Eye (tissue), 1 donor: ENCODE results near the gene SLCO2A1.

Experiments used
- DNase-seq: peaks from one replicate; pipeline ENCODE4 v3.0.0-alpha.2; 2015

Gene SLCO2A1

DNA sequence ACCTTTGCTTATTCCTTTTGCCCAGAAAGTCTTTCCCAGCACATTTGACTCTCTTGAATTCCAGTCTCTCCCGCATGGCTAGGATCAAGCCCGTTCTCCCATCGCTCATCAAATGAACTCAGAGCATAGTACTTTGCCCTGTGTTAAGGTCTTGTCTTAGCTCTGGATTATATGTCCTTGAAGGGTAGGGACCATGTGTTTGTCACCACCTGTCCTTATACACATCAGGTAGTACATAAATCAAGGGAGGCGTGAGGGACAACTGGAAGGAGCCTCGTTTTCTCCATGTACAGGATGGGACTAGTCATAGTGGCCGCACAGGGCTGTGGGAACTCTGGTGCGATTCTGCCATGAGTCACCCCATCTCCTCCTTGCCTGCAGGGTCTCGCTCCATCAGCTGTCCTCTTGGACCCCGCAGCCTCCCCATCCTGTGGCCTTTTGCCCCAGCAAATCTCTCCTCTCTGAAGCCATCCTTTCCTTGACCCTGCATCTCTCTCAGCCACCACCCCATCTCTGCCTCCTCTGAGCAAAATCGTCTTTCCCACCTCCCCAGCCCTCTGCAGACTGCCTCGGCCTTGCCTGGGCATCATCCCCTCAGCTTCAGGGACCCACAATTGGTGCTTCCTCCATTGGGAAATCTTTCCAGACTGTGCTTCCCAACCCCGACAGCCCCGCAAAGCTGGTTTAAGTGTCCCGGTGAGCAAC lies 100.7 kb downstream of the SLCO2A1 start:
- no peak for DNase-seq

DNA sequence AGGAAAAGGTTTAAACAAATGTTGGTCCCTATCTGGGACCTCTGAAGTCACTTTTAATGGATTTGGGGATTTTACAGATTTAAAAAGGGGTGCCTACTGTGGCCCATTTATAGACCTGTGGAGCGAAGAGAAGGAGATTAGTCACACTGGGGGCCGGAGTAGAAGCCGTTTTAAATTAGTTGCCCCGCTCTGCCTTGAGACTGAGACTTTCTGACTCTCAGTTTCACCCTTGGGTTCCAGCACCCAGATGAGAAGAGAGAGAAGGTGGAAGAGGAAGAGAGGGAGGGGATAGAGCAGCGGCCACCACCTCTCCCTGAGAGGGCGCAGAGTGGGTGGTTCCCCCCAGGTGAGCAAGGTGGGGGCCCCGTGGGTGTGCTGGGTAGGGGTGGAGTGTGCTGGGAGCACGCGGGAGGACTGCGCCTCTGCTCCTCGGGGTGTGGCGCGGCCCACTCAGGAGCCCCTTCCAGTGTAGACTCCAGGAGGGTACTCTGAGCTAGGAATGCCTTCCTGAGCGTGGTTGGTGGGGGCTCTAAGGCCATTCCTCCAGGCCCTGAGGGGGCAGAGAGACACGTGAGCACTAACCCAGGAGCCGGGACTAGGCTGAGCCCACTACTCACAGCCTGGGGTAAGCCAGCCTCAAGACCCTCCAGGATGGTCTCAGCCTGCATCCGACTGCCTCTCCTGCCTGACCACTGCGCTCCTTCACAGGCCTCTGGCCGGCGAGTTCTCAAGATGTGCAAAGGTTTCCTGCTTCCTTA lies 101.4 kb downstream of the SLCO2A1 start:
- DNase-seq = no peak

GRCh38 chr3:133927540-133928066 lies 102.1 kb downstream of the SLCO2A1 start:
- peak; percentile 85 for DNase-seq

DNA sequence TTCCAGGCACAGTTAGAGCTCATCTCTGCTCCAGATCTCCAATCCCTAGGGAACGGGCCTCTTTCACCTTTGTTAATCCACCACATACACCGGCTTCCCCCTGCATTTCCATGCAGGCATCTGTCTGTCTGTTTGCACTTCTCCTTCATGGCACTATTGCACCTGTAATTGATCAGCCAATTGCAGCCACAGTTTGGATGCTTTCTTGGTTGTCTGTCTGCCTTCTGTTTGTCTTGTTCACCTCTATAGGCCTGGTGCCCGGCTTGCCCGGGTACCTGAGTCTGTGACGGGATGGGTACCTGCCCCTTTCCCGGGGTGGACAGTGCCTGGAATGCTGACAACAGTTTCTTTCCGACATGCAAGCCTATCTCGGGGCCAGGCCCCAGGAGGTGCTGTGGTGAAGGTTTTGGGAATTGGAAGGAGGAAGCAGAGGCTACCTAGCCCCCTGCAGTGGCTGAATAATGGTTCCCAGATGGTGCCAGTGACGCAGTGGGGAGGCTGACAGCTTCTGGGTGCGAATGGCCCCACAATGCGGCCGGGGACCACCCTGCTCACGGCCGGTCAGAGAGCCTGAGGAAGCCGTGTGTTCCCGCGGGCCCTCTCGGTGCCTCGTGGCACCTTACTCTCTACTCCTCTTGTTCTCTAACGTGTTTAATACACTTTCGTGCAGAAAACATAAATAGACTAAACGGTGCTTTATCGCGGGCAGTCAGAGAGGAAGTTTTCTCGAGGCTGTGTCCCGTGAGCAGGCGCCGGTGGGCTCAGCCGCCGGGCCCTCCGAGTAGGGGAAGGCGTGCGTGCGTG lies 102.8 kb downstream of the SLCO2A1 start:
- DNase-seq = peak; percentile 74

DNA sequence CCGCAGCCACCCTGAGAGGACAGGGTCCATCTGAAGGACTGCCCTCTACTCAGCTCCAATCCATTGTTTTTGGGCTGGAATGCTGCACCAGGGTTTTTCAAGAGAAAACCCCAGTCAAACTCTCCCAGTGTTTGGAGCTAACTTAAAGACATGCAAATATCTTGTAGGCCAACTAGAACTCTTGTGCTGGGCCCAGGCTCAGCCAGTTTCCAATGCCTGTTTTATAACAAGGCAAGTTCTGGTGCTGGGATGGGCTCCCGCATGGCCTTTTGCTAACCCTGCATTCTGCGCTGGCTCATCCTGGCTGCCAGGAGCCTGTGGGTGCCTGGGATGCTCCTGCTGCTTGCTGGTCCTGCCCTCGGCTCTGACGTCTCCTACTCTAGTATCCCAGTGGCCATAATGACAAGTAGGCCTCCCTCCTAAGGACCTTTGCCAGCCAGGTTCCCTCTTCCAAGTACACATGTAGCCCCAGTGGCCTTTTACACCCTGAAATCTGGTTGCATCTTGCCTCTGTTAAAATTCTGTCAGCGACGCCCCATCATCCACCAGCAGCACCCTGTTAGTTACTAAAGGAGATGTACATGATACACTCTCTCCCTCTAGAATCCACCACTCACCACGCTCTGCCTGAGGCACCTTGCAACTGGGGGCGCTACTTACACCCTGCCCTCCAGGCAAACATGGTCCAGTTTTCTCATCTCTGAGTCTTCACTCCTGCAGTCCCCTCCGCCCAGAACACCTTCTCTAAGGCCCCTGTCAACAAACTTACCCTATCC lies 103.6 kb downstream of the SLCO2A1 start:
- no peak for DNase-seq

GRCh38 chr3:133924041-133924440 lies 105.7 kb downstream of the SLCO2A1 start:
- no peak for DNase-seq

DNA sequence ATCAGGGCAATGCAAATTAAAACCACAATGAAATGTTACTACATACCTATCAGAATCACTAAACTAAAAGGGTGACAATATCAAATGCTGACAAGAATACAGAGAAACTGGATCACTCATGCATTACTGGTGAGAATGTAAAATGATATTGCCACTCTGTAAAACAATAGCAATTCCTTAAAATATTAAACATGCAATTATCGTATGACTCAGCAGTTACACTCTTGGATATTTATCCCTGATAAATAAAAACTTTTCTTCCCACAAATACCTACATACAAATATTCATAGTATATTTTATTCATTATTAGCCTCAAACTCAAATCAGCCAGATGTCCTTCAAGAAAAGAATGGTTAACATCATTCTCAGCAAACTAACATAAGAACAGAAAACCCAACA lies 108.1 kb downstream of the SLCO2A1 start:
- no peak for DNase-seq

DNA sequence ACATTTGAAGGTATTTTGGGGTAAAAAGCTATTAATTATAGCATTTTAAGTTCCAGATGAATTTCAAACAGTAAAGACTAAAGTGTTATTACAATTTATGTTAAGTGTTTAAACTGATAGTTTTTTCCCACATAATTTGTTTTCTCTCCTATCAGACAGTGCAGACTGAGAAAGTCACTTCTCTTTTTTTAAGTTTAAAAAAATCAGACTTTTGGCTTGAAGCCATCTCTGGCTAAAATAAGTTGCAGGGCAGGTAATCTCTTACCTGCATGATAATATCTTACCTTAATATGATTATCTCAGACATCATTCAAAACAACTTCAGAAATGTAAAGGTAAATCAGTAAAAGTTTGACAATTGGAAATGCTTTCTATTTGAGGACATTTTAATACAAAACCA lies 112.6 kb downstream of the SLCO2A1 start:
- DNase-seq = no peak

DNA sequence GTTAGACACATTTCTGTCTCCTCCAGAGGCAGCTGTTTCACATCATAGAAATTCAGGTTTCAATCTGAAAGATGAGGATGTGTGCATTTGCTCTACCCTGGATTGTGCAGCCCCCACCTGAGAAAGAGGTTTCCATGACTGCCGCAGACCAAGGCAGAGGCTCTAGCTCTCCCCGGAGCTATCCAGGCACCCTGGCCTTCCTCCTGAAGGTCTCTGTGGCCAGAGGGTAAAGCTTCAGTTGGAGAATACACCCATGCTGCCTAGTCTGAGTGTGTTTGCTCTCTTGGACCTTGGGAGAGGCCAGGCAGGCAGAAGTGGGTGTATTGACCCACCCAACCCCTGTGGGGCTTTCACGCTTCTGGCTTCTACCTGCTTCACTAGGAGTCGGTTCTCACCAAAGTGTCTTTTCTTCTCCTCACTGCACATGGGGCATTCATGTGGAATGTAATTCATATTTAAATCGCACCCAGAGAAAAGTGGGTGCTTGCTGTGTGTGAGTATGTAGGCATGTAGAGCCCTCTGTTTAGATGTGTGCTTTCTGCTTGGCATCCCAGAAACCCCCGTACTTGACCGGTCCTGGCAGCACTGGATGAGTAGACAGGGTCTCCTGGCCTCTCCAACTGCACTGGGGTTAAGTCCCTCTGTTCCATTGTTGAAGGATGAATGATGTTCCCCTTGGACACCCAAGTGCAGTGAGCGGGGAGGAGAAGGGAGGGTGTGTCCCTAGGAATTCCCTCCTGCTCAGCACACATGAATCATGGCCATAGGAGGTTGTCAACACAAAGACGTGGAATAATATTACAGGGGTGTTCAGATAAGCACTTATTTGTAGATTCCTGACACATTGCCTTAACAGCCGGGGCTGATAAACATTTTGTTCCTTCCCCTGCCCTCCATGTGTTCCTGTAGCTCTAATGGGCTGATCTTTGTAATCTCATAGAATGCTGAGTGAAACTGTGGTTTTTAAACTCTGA lies 113.8 kb downstream of the SLCO2A1 start:
- no peak for DNase-seq

DNA sequence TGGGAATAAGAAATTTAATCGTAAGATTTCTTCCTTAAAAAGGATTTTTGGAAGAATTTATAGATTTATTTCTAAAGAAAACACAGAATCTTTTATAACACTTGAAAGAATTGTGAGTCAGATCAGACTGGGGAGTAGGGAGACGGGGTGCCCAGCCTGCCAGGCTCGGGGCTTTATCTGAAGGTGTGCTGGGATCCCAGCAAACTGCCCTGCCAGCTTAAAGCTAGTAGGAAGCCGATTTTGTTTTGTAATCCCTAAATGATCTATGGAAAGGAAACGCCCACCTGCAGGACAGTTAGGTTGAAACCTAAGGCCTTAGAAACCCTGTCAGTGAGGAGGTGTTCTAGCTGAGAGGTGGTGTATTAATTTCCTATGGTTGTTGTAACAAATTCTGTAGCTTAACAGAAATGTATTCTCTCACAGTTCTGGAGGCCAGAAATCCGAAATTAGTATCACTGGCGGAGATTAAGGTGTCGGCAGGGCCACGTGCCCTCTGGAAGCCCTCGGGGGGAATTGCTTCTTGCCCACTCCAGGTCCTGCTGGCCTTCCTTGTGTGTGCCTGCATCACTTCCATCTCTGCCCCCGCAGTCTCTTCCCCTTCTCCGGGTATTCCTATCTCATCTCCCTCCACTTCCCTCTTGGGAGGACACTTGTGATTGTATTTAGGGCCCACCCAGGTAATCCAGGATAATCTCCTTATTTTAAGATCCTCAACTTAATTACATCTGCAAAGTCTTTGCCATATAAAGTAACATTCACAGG lies 114.7 kb downstream of the SLCO2A1 start:
- DNase-seq = no peak

- no peak for DNase-seq
Measured at GRCh38 chr3:133910422-133910821, 119.3 kb downstream of the SLCO2A1 start.

DNA sequence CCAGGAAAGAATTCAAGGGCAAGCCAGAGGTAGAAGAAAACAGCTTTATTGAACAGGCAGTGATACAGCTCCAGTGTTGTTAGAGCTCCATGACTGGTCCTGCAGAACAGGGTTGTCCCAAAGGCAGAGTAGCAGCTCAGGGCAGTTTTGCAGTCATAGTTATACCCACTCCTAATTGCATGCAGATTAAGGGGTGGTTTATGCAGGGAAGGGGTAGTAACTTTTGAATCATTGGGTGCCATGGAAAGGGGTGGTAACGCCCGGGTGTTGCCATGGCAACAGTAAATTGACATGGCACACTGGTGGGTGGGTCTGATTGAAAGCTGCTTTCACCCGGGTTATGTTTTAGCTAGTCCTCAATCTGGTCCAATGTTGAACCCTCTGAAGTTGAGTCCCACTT lies 124.3 kb downstream of the SLCO2A1 start:
- no peak for DNase-seq

- DNase-seq = no peak
Measured at GRCh38 chr3:133901847-133902246, 127.9 kb downstream of the SLCO2A1 start.

DNA sequence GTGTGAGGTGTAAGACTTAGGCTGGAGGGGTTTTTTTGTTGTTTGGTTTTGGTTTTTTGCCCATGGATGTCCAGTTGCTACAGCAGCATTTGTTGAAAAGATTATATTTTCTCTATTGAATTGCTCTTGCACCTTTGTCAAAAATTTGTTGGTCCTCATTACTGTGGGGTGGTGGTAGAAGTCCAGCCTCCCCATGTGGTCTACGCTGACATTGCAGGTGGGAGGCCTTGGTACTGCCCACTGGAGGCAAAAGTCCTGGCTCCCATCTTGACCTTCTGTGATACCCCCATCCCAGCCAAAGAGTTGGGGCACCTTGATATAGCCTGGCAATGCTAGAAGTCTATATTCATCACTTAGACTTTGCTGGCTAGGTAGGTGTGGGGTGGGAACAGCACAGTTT lies 128.6 kb downstream of the SLCO2A1 start:
- DNase-seq = no peak

GRCh38 chr3:133899311-133899710 lies 130.4 kb downstream of the SLCO2A1 start:
- DNase-seq = no peak

- DNase-seq = no peak
Measured at GRCh38 chr3:133897547-133897946, 132.2 kb downstream of the SLCO2A1 start.

DNA sequence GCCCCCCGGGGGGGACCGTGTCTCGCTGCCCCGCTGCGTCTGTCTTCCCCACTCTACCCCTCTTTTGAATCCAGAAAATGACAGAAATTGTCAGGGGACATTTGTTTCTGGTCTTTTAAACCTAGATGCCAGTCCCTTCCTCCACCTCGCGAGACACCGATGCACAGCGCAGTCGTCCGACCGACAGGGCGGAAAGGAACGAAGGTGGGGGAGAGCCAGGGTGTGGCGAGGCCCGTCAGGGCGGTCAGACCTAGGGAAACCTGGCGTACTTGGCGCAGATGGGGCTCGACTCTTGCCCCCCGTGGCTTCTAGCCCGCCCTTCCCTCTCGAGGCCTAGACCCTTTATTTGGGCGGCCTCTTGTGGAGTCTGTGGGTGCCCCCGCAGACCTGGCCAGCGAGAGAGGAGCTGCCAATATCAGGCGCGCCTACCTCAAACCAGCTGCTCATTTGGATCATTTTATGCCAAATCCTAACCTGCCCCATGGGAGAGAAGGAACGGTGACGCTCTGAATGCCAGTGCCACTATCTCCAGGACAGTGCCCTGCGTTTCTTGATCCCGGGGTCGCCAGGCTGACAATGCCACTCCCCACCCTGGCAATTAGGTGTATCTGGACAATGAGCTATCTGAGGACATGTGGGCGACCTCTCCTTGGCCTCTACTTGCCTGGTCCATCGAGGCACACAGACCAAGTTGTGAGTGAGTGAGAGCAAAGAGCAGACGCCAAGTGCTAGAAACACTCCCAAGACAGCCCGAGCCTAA lies 133.5 kb downstream of the SLCO2A1 start:
- peak; percentile 84 for DNase-seq

DNA sequence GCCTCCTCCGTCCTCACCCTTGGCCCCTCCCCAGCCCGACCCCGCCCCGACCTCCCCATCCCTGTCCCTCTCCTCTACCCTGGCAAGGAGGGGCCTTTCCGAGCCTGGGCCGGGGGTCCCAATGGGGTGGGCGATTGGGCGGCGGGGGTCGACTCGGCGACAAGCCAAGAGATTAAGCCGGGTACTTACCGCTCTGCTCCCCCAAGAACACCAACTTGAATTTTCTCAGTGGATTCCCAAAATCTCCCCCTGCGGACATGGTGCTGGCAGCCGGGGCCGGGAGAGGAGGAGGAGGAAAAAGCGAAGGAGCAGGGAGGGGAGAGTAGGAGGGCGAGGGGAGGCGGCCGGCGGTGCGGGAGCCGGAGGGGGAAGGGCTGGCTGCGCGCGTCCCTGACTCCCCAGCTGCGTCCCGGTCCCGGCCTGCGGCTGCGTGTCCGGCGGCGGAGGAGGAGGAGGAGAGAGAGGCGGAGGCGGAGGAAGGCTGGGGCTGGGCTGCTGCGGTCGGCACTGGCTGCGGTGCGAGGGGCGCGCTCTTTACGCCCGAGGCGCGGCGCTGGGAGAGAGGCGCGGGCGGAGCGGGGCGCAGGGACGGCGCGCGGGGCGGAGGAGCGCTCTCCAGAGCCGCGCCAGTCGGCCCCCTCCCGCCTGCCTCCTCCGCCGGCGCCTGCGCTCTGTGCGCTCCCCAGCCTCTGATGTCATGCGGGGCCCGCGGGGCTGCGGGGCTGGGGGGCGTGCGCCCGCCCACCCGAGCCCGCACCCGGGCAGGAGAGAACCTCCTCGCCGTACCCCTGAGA lies 134.3 kb downstream of the SLCO2A1 start, which contains the start of gene RAB6B:
Gene RAB6B, minus strand, starts transcription at position 675 of the 794 bp plus-strand sequence. Its CDS starts 416 bp downstream, at position 259.
- peak; percentile 92 for DNase-seq
